ENCODE measurements around the gene CBFA2T3.

Gene CBFA2T3

GRCh38 chr16:88882358-88883030 lies 94.5 kb downstream of the CBFA2T3 start:
- TF ChIP-seq, protein P1, sequence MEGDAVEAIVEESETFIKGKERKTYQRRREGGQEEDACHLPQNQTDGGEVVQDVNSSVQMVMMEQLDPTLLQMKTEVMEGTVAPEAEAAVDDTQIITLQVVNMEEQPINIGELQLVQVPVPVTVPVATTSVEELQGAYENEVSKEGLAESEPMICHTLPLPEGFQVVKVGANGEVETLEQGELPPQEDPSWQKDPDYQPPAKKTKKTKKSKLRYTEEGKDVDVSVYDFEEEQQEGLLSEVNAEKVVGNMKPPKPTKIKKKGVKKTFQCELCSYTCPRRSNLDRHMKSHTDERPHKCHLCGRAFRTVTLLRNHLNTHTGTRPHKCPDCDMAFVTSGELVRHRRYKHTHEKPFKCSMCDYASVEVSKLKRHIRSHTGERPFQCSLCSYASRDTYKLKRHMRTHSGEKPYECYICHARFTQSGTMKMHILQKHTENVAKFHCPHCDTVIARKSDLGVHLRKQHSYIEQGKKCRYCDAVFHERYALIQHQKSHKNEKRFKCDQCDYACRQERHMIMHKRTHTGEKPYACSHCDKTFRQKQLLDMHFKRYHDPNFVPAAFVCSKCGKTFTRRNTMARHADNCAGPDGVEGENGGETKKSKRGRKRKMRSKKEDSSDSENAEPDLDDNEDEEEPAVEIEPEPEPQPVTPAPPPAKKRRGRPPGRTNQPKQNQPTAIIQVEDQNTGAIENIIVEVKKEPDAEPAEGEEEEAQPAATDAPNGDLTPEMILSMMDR (IDR thresholded peaks at IDR 0.05; ENCODE audit: low read depth, low read length, missing control alignments), result no peak
- H3K4me3 ChIP-seq (replicated peaks; ENCODE audit: low read depth, low read length), result no peak overlapping the region
- no peak for DNase-seq (ENCODE audit: extremely low read depth, low read depth)

DNA sequence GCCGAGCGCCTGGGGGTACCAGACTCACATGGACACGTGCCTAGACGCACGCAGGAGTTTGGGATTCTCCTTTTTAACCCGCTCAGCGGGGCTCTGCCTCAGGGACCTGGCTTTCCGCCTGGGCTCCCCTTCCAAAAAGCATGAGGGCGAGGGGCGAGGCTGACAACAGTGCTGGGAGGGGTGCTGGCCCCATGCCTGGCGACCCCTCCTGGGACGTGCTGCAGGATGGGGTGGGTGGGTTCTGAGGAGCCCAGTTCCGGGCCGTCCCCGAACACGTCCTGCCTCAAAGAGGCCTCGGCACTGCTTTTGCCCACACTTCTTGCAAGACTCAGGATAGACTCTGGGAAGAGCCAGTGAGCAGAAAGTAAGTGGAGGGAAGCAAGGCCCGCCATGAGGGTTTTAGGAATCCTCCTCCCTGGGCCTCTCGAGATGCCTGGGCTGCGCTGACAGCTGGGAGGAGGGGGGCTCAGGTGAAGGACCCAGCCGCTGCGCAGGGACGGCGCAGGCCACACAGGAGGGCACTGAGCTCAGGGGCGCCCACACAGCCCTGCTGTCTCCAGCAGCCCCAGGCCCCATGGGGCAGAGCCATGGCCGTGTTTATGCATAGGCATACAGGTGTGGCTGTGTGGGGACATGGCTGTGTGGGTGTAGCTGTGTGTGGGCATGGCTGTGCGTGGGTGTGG lies 95.2 kb downstream of the CBFA2T3 start:
- TF ChIP-seq, protein P1 (IDR thresholded peaks at IDR 0.05; ENCODE audit: low read depth, low read length, missing control alignments), result no peak
- no peak overlapping the region for H3K4me3 ChIP-seq (replicated peaks; ENCODE audit: low read depth, low read length)
- no peak for DNase-seq (ENCODE audit: extremely low read depth, low read depth)

DNA sequence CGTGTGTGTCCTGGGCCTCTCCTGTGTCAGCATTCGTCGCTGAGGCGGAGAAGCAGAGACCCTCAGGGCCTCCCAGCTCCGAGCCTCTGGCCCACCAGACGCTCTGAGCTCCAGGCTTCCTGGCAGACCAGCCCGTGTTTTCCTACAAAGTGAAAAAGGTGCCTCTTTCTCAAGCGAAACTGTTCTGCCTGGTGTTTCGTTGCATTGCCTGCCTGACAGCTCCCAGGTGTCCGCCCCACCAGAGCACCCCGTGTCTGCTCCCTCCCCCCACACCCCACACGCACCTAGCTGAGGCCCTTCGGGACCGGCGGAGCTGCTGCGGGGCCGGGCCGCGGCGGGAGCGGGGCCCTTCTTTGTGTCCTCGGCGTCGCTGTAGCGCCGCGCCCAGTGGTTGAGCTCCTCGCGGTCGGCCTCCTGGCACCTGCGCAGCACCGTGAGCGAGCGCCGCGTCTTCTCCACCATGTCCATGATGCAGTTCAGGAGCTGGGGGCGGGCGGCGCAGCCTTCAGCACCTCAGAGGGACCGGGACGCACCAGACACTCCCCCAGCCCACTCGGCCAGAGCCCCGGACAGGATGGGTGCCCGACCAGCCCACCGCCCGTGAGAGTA lies 95.9 kb downstream of the CBFA2T3 start:
- DNase-seq (ENCODE audit: extremely low read depth, low read depth), result no peak
- TF ChIP-seq, protein P1 (IDR thresholded peaks at IDR 0.05; ENCODE audit: low read depth, low read length, missing control alignments), result no peak
- H3K4me3 ChIP-seq (replicated peaks; ENCODE audit: low read depth, low read length), result no peak overlapping the region

DNA sequence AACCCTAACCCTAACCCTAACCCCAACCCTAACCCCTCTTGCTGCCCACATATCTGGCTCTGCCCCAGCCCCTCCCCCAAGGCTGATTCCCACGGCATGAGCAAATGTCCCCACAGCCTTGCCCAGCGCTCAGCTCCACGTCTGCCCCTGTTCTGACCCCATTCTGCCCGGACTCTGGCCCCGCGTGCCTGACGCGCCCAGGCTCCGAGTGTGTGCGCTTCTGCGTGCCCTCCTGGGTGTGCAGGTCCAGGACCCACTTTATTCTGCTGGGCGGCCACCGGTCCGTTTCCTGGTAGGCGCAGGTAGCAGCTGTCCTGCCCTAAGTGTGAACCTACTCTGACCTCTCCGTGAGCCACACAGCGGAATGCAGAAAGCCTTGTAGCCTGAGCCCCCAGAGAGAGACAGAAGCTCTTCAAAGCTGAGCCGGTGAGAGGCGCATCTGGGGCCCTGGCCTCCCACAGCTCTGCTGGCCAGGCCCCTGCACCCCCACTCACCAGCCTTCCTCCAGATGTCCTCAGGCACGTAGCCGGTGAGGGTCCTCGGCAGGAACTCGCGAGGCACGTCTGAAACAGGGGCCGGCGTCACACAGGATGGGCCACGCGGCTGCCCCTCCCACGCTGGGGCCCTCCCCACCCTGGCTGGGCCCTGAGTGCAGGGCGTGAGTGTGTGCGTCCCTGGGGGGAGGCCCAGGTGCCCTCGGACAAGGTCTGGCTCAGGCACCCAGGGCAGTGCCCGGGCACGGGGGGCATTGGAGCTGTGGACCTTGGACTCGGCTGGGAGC lies 96.6 kb downstream of the CBFA2T3 start:
- H3K4me3 ChIP-seq (replicated peaks; ENCODE audit: low read depth, low read length), result no peak overlapping the region
- TF ChIP-seq, protein P1 (IDR thresholded peaks at IDR 0.05; ENCODE audit: low read depth, low read length, missing control alignments), result no peak
- DNase-seq (ENCODE audit: extremely low read depth, low read depth), result no peak

DNA sequence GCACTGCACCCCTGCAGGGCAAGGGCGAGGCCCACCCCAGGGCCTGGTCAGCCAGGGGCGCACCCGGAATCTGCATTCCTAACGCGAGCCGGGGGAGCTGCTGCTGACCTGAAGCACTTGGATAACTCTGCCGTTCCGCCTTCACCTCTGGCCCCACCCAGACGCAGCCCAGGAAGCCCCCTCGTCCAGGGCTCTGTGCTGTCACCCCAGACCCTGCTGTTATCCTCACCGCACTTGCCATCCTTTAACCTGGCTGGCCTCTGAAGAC lies 97.3 kb downstream of the CBFA2T3 start:
- DNase-seq (ENCODE audit: extremely low read depth, low read depth), result no peak

More for the DNA sequence above, 97.3 kb downstream of the CBFA2T3 start:
- TF ChIP-seq, protein P1 (IDR thresholded peaks at IDR 0.05; ENCODE audit: low read depth, low read length, missing control alignments), result no peak
- H3K4me3 ChIP-seq (replicated peaks; ENCODE audit: low read depth, low read length), result no peak overlapping the region

Measured in HFF-Myc (cell line).